ENCODE data around the gene MAP6. TPM values are rescaled to one million over a fixed set of nuclear protein-coding genes. Genes with fewer than 3 reads are reported as not detected.
A peak's percentile ranks its signal among the peaks of the same experiment; 100 is the strongest.

Gene MAP6
- total and polyA plus RNA-seq, 9 of the 15 experiments (the other 6 are each of a cell fraction or from before 2014, with no cell fraction given), result not detected

GRCh38 chr11:75583718-75584658 lies 84.8 kb downstream of the MAP6 start (continued):
- TF ChIP-seq, protein P1, sequence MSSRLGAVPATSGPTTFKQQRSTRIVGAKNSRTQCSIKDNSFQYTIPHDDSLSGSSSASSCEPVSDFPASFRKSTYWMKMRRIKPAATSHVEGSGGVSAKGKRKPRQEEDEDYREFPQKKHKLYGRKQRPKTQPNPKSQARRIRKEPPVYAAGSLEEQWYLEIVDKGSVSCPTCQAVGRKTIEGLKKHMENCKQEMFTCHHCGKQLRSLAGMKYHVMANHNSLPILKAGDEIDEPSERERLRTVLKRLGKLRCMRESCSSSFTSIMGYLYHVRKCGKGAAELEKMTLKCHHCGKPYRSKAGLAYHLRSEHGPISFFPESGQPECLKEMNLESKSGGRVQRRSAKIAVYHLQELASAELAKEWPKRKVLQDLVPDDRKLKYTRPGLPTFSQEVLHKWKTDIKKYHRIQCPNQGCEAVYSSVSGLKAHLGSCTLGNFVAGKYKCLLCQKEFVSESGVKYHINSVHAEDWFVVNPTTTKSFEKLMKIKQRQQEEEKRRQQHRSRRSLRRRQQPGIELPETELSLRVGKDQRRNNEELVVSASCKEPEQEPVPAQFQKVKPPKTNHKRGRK (tag; IDR thresholded peaks at IDR 0.05), result no peak
- 0 out of 2 replicates have a peak, but pooled peaks have one; percentile 5 for TF ChIP-seq POLR2G (IDR thresholded peaks at IDR 0.05; ENCODE audit: low read depth, low read length)
- 0 out of 2 replicates have a peak, but pooled peaks have one; percentile 9 for TF ChIP-seq ZBTB7A (IDR thresholded peaks at IDR 0.05; ENCODE audit: borderline replicate concordance, control insufficient read depth, low read depth, low read length)
- TF ChIP-seq, protein P2, sequence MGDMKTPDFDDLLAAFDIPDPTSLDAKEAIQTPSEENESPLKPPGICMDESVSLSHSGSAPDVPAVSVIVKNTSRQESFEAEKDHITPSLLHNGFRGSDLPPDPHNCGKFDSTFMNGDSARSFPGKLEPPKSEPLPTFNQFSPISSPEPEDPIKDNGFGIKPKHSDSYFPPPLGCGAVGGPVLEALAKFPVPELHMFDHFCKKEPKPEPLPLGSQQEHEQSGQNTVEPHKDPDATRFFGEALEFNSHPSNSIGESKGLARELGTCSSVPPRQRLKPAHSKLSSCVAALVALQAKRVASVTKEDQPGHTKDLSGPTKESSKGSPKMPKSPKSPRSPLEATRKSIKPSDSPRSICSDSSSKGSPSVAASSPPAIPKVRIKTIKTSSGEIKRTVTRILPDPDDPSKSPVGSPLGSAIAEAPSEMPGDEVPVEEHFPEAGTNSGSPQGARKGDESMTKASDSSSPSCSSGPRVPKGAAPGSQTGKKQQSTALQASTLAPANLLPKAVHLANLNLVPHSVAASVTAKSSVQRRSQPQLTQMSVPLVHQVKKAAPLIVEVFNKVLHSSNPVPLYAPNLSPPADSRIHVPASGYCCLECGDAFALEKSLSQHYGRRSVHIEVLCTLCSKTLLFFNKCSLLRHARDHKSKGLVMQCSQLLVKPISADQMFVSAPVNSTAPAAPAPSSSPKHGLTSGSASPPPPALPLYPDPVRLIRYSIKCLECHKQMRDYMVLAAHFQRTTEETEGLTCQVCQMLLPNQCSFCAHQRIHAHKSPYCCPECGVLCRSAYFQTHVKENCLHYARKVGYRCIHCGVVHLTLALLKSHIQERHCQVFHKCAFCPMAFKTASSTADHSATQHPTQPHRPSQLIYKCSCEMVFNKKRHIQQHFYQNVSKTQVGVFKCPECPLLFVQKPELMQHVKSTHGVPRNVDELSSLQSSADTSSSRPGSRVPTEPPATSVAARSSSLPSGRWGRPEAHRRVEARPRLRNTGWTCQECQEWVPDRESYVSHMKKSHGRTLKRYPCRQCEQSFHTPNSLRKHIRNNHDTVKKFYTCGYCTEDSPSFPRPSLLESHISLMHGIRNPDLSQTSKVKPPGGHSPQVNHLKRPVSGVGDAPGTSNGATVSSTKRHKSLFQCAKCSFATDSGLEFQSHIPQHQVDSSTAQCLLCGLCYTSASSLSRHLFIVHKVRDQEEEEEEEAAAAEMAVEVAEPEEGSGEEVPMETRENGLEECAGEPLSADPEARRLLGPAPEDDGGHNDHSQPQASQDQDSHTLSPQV (IDR thresholded peaks at IDR 0.05), result 0 out of 2 replicates have a peak, but pooled peaks have one; percentile 16
- no peak for TF ChIP-seq HNRNPH1 (optimal IDR thresholded peaks at IDR 0.05; ENCODE audit: low read depth, low read length)
- TF ChIP-seq, protein P3, sequence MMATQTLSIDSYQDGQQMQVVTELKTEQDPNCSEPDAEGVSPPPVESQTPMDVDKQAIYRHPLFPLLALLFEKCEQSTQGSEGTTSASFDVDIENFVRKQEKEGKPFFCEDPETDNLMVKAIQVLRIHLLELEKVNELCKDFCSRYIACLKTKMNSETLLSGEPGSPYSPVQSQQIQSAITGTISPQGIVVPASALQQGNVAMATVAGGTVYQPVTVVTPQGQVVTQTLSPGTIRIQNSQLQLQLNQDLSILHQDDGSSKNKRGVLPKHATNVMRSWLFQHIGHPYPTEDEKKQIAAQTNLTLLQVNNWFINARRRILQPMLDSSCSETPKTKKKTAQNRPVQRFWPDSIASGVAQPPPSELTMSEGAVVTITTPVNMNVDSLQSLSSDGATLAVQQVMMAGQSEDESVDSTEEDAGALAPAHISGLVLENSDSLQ (IDR thresholded peaks at IDR 0.05), result no peak
- TF ChIP-seq ZFX (CRISPR knock-in tag; IDR thresholded peaks at IDR 0.05), result peak; percentile 71
- no peak for TF ChIP-seq FOXA1 (IDR thresholded peaks at IDR 0.05; ENCODE audit: borderline replicate concordance)
- TF ChIP-seq NR2C1 (IDR thresholded peaks at IDR 0.05), result peak; percentile 34; the same call in 1 of the 2 replicates
- TF ChIP-seq NR2C1 (tag; IDR thresholded peaks at IDR 0.05), result no peak
- TF ChIP-seq, protein P4, sequence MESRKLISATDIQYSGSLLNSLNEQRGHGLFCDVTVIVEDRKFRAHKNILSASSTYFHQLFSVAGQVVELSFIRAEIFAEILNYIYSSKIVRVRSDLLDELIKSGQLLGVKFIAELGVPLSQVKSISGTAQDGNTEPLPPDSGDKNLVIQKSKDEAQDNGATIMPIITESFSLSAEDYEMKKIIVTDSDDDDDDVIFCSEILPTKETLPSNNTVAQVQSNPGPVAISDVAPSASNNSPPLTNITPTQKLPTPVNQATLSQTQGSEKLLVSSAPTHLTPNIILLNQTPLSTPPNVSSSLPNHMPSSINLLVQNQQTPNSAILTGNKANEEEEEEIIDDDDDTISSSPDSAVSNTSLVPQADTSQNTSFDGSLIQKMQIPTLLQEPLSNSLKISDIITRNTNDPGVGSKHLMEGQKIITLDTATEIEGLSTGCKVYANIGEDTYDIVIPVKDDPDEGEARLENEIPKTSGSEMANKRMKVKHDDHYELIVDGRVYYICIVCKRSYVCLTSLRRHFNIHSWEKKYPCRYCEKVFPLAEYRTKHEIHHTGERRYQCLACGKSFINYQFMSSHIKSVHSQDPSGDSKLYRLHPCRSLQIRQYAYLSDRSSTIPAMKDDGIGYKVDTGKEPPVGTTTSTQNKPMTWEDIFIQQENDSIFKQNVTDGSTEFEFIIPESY (CRISPR knock-in tag; IDR thresholded peaks at IDR 0.05), result peak; percentile 38; the same call in 1 of the 2 replicates
- TF ChIP-seq CC2D1A (IDR thresholded peaks at IDR 0.05), result no peak
- no peak for TF ChIP-seq TSHZ1 (CRISPR knock-in tag; IDR thresholded peaks at IDR 0.05)

All from K562 (cell line).